Stimulated activated effector memory CD8-positive, alpha-beta T cell treated with anti-CD3 and anti-CD28 coated beads, Interleukin-12 subunit alpha, Interleukin-12 subunit beta, amount 100 ng/mL, for 72 hours (primary cell): ENCODE results near the gene OR10J4.
"Not testable (repeated sequence)": the region's sequence is repeated elsewhere in the genome, so short reads cannot be mapped to it uniquely, and the experiment has no call there.

Experiments used
- ATAC-seq: fragments of 150-1000 bp; cut with Tn5 transposase; 2 replicates; pipeline ENCODE4 v1.10.0; 2021
- DNase-seq, 2 donors: peaks; one replicate each; pipeline ENCODE4 v3.0.0; 2021 to 2022; ENCODE audit warnings: low spot score in 2 of 2
- H3K27ac Mint-ChIP-seq: one replicate; pipeline ENCODE4 v1.8.0; 2022; ENCODE audit warnings: mild to moderate bottlenecking, mixed read lengths
- H3K36me3 Mint-ChIP-seq: one replicate; pipeline ENCODE4 v1.8.0; 2022; ENCODE audit warnings: mild to moderate bottlenecking, mixed read lengths
- H3K4me1 Mint-ChIP-seq: one replicate; pipeline ENCODE4 v1.8.0; 2022; ENCODE audit warnings: mixed read lengths
- H3K4me3 Mint-ChIP-seq: one replicate; pipeline ENCODE4 v1.8.0; 2022; ENCODE audit warnings: mild to moderate bottlenecking, mixed read lengths
- H3K9me3 Mint-ChIP-seq: one replicate; pipeline ENCODE4 v1.8.0; 2022; ENCODE audit warnings: mixed read lengths

OR10J4 gene

GRCh38 chr1:159431904-159432303 is at the start of gene OR10J4:
Gene OR10J4 (plus strand): TSS chr1:159432204.
- no peaks in the 10 kb centered on the region for H3K36me3 Mint-ChIP-seq
- no peak within 1 kb of the TSS for H3K27ac Mint-ChIP-seq
- H3K4me1 Mint-ChIP-seq = no peaks in the 10 kb centered on the region
- H3K9me3 Mint-ChIP-seq = no peaks in the 10 kb centered on the region
- no peak for DNase-seq
- ATAC-seq = no peak
- no peak within 1 kb of the TSS for H3K4me3 Mint-ChIP-seq

DNA sequence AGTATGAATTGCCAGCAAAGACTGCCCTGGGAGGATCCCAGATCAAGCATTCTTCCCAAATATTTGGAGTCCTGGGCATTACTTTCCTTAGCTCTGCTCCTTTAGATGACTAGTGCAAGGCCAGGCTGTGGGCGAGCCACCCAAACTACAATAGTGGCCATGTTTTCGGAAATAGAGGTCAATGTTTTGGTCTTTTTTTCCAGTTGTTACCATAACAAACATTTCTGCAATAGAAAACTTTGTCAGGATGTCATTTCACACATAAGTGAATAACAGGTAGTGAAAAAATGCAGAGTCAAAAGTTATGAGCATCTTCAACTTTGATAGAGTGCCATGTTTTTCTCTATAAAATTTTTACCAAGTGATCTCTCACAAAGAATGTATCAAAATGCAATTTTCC is 25.2 kb upstream of the OR10J4 start:
- ATAC-seq (no peak), DNase-seq (no peak)
- Mint-ChIP-seq H3K4me3 (no peak overlapping the region), H3K36me3 (no peaks in the 10 kb centered on the region), H3K27ac (no peak overlapping the region), H3K9me3 (no peaks in the 10 kb centered on the region), H3K4me1 (no peaks in the 10 kb centered on the region)

GRCh38 chr1:159408862-159409400 is 23.1 kb upstream of the OR10J4 start:
- Mint-ChIP-seq H3K27ac (no peak overlapping the region), H3K4me3 (no peak overlapping the region), H3K4me1 (no peaks in the 10 kb centered on the region), H3K9me3 (no peaks in the 10 kb centered on the region), H3K36me3 (no peaks in the 10 kb centered on the region)
- no peak for DNase-seq
- ATAC-seq = no peak

DNA sequence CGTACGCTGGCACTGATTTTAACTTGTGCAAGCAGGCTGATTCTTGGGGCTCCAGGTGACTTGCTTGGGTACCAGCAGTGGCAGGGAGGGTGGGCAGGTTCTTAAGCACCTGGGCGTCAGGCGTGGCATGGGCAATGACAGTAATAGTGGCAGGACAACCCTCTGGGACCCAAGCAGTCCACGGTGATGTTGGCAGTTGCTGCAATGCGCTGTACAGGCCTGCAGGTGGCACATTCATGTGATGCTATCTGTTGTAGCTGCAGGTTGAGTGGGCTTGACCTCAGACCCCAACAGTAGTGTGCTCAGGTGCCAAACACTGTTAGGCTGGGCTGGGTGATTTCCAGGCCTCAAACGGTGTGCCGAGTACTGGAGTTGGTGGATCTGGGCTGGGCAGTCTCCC is 10.2 kb upstream of the OR10J4 start:
- ATAC-seq (no peak), DNase-seq (no peak)
- Mint-ChIP-seq H3K4me3 (no peak overlapping the region), H3K36me3 (no peaks in the 10 kb centered on the region), H3K27ac (no peak overlapping the region), H3K4me1 (no peaks in the 10 kb centered on the region), H3K9me3 (peaks cover 16% of the 10 kb centered on the region)

DNA sequence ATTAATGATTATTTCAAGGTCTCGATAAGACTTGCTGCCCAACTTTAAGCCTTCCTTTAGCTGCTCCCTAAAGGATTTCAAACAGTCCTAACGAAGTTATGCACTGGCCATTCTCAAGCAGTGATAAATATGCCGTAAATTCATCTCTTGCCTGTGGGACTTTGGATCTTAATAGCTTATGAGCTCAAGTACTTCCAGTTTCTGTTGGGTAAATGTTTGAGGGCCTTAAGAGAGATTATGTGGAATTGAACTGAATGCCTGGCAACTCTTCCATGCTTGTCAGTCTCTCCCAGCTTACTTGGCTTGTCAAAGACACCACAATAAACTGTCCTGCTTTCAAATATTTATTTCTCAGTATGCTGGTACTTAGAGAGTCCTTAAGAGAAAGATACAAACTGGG is 3.5 kb upstream of the OR10J4 start:
- Mint-ChIP-seq H3K4me3 (no peak overlapping the region), H3K9me3 (no peaks in the 10 kb centered on the region), H3K27ac (no peak overlapping the region), H3K36me3 (no peaks in the 10 kb centered on the region), H3K4me1 (no peaks in the 10 kb centered on the region)
- DNase-seq (no peak), ATAC-seq (no peak)

DNA sequence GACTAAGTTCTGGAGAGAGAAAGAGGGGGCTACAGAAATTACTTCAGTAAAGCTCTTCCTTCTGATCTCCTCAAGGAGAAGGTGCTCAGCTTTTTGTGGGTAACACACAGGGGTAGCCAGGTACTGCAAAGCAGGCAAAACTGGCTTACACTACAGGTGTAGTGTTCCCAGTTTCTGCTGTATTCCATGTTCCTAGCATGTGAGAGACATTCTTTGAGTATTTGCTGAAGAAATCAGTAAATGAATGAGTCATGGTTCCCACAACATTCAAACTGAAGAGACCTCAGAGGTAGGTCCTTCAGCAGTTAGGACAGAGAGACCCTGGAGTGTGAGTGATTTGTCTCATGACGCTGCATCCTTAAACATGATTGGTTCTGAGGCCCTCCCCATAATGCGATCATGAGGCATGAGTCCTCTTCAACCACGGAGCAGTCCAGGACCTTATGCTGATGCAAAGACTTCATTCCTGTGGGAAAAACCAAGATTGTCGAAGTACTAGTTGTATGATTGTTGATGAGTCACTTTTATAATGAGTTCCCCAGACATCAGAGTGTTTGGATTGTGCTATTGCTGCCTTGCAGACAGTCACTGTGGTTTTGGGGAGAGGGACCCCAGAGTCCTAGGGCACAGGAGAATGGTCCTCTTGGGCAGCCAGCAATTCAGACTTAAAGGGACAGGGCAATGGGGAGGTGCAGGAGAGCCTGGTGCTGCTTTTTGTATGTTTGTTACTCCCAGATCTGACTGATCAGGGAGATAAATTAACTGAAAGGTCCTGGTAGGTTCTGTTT is 2.7 kb upstream of the OR10J4 start:
- Mint-ChIP-seq H3K36me3 (no peaks in the 10 kb centered on the region), H3K9me3 (no peaks in the 10 kb centered on the region), H3K4me1 (no peaks in the 10 kb centered on the region), H3K4me3 (no peak overlapping the region), H3K27ac (no peak overlapping the region)
- no peak for DNase-seq
- ATAC-seq = peak; percentile 31

GRCh38 chr1:159430985-159431384 is 1.0 kb upstream of the OR10J4 start:
- Mint-ChIP-seq H3K27ac (no peak overlapping the region), H3K4me3 (no peak overlapping the region), H3K9me3 (no peaks in the 10 kb centered on the region), H3K4me1 (no peaks in the 10 kb centered on the region), H3K36me3 (no peaks in the 10 kb centered on the region)
- DNase-seq (no peak), ATAC-seq (no peak)

- Mint-ChIP-seq H3K4me1 (no peaks in the 10 kb centered on the region), H3K9me3 (no peaks in the 10 kb centered on the region), H3K27ac (no peak overlapping the region), H3K36me3 (no peaks in the 10 kb centered on the region), H3K4me3 (no peak overlapping the region)
- ATAC-seq (no peak), DNase-seq (no peak)
Measured at GRCh38 chr1:159436469-159436868, 4.5 kb downstream of the OR10J4 start.

DNA sequence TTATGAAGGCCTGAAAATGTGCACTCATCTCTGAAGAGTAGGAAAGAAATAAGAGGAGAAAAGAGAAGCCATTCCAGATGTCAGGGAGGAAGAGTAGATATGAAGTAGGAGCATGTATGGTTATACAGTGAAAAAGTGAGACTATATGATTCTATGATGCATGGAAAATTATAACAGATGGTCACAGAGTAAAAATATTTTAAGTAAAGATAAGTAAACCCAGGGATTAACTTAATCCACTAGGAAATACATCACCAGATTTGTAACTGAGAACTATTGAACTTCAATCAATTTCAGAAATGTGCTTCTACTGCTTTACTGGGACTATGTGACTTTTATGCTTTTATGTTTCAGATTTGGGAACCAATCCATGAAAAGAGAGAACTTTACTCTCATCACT is 7.4 kb downstream of the OR10J4 start, which contains the start of gene OR10J1:
Gene OR10J1, plus strand, starts transcription at position 301 of the 400 bp plus-strand sequence. Its CDS starts 70 bp downstream, at position 371.
- ATAC-seq = no peak
- DNase-seq = no peak
- Mint-ChIP-seq H3K27ac (no peak within 1 kb of the TSS), H3K4me1 (no peaks in the 10 kb centered on the region), H3K36me3 (no peaks in the 10 kb centered on the region), H3K4me3 (no peak within 1 kb of the TSS), H3K9me3 (no peaks in the 10 kb centered on the region)

DNA sequence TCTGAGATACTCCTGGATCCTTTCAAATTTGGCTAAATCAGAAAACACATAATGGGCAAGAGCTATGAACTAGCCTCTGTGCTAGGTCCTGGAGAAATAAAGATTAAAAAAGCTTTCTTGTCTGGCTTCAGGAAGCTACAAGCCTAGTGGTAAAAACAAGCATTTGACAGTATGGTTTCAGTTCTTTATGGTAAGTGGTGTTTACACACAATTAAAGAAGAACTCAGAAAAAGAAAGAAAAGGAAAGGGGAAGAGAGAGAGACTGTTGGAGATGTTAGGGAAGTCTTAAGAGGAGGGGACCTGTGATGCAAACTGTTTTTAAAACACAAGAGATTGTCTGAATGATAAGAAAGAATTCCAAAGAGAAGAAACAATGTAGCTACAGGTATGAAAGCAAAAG is 9.4 kb downstream of the OR10J4 start:
- H3K4me3 Mint-ChIP-seq = no peak overlapping the region
- DNase-seq = no peak
- no peak for ATAC-seq
- no peaks in the 10 kb centered on the region for H3K4me1 Mint-ChIP-seq
- H3K27ac Mint-ChIP-seq = no peak overlapping the region
- H3K9me3 Mint-ChIP-seq = no peaks in the 10 kb centered on the region
- H3K36me3 Mint-ChIP-seq = no peaks in the 10 kb centered on the region

DNA sequence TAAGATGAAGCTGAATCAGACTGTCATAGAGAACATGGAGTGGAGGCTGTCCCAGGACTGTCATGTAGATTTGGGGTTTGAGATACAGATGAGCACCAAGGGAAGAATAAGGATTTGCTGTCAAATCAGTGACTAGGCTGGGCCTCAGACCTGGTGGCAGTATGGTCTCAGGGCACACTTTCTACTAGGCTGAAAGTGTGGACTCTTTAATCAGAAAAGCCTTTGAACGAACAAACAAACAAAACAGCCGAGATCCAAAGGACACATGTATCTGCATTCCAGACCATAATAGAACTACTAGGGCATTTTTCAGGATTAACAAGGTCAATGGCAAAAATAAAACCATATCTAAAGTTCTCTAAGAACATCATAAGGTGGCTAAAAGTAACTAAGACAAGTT is 10.4 kb downstream of the OR10J4 start:
- H3K36me3 Mint-ChIP-seq = no peaks in the 10 kb centered on the region
- ATAC-seq = no peak
- H3K9me3 Mint-ChIP-seq = no peaks in the 10 kb centered on the region
- H3K4me1 Mint-ChIP-seq = no peaks in the 10 kb centered on the region
- H3K27ac Mint-ChIP-seq = no peak overlapping the region
- H3K4me3 Mint-ChIP-seq = no peak overlapping the region
- DNase-seq = no peak

GRCh38 chr1:159443066-159443750 is 11.2 kb downstream of the OR10J4 start:
- Mint-ChIP-seq H3K4me3 (no peak overlapping the region), H3K9me3 (peaks cover 5% of the 10 kb centered on the region), H3K4me1 (no peaks in the 10 kb centered on the region), H3K36me3 (no peaks in the 10 kb centered on the region), H3K27ac (no peak overlapping the region)
- DNase-seq (no peak), ATAC-seq (no peak)

DNA sequence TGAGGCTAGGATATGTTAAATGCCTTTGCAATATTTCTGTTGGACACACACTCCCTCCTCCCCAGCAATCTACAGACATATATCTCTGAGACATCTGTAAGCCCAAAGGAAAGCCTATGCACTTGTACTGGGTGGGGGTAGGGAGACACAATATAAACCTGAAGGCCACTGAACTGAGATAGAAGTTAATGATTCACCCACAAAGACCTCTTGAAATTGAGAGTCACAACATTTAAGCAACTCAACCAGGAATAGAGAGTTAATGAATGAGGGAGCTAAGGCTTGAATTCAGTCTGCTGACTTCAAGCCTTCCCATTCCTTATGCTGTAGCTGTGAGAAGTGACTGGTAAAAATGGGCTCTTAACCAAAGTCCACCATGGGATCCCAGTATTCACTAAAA is 12.5 kb downstream of the OR10J4 start:
- ATAC-seq (no peak), DNase-seq (no peak)
- Mint-ChIP-seq H3K36me3 (no peaks in the 10 kb centered on the region), H3K27ac (no peak overlapping the region), H3K4me1 (no peaks in the 10 kb centered on the region), H3K9me3 (peaks cover 5% of the 10 kb centered on the region), H3K4me3 (no peak overlapping the region)

DNA sequence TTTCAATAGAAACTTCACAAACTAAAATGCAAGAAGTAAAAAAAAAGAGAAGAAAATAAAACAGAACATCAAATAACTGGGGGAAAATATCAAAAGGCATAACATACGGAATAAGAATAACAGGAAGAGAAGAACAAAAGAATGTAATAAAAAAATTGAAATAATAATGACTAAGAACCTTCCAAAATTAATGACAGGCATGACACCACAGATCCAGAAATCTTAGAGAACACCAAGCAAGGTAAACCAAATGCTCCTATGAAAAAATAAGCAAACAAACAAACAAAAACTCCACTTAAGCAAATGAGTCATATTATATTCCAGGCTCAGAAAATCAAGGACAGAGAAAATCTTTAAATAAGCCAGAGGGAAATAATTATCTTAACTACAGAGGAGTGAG is 16.2 kb downstream of the OR10J4 start:
- Mint-ChIP-seq H3K4me1 (no peaks in the 10 kb centered on the region), H3K9me3 (peaks cover 13% of the 10 kb centered on the region), H3K27ac (no peak overlapping the region), H3K36me3 (no peaks in the 10 kb centered on the region), H3K4me3 (no peak overlapping the region)
- no peak for ATAC-seq
- no peak for DNase-seq

GRCh38 chr1:159449605-159450004 is 17.6 kb downstream of the OR10J4 start:
- H3K9me3 Mint-ChIP-seq = peaks cover 19% of the 10 kb centered on the region
- not testable (repeated sequence) for DNase-seq, ATAC-seq, H3K36me3 Mint-ChIP-seq, H3K27ac Mint-ChIP-seq, H3K4me3 Mint-ChIP-seq, H3K4me1 Mint-ChIP-seq

GRCh38 chr1:159459551-159459950 is 27.5 kb downstream of the OR10J4 start:
- ATAC-seq (no peak), DNase-seq (no peak)
- Mint-ChIP-seq H3K4me1 (no peaks in the 10 kb centered on the region), H3K9me3 (peaks cover 4% of the 10 kb centered on the region), H3K36me3 (no peaks in the 10 kb centered on the region), H3K27ac (no peak overlapping the region), H3K4me3 (no peak overlapping the region)
